Tibial nerve (tissue), 4 donors: ENCODE data around the gene EFCAB13. TPM values are rescaled to one million over a fixed set of nuclear protein-coding genes. Genes with fewer than 3 reads are reported as not detected.

Experiments used
- DNase-seq, 2 donors: peaks; one replicate each; pipeline ENCODE4 v3.0.0-alpha.2; 2019; ENCODE audit warnings: low spot score in 2 of 2
- H3K27ac ChIP-seq, 4 donors: fragments of 200-600 bp; sonication (generic) in 3 of 4; one replicate each; pipeline ENCODE4 v1.5.1; 2017 to 2019; ENCODE audit warnings: mild to moderate bottlenecking in 1 of 4
- H3K27me3 ChIP-seq, 2 donors: fragments of 200-600 bp; sonication (generic) in 1 of 2; one replicate each; pipeline versions ENCODE4 v1.5.1 to v1.6.0; 2017 to 2019
- H3K36me3 ChIP-seq, 3 donors: fragments of 200-600 bp; sonication (generic); one replicate each; pipeline ENCODE4 v1.5.1; 2018 to 2019
- H3K4me1 ChIP-seq, 4 donors: fragments of 200-600 bp; sonication (generic) in 3 of 4; one replicate each; pipeline ENCODE4 v1.5.1; 2017 to 2019
- H3K4me3 ChIP-seq, 4 donors: fragments of 200-600 bp; sonication (generic) in 3 of 4; one replicate each; pipeline ENCODE4 v1.5.1; 2017 to 2019; ENCODE audit warnings: mild to moderate bottlenecking in 1 of 4, moderate library complexity in 1 of 4
- H3K9me3 ChIP-seq, 4 donors: fragments of 200-600 bp; sonication (generic) in 3 of 4; one replicate each; pipeline ENCODE4 v1.5.1; 2017 to 2019
- EP300 ChIP-seq, 2 donors: sonication (generic); formaldehyde crosslinking; IDR thresholded peaks; one replicate each; pipeline ENCODE4 v1.6.1; 2017; ENCODE audit warnings: antibody characterized with exemption in 2 of 2, mild to moderate bottlenecking in 1 of 2
- POLR2A ChIP-seq, 2 donors: fragments of 450-650 bp; IDR thresholded peaks; one replicate each; pipeline ENCODE4 v1.6.1; 2017; ENCODE audit warnings: antibody characterized with exemption in 2 of 2, mild to moderate bottlenecking in 2 of 2, moderate library complexity in 2 of 2
- WGBS, 2 donors: methylation state at CpG; one replicate each; pipeline ENCODE4 v1.1.5; 2018; 5-methylcytosine and 5-hydroxymethylcytosine counted together
- total RNA-seq, 4 donors: library from RNA; depleted of rRNA; stranded (reverse); fragments of >200 nt; gene quantifications; one replicate each; pipeline ENCODE4 v1.1.0, GENCODE V29; 2016
- TF ChIP-seq, protein P1 (sequence below), 5 experiments: fragments of 200-600 bp in 3 of 5; fragments of 450-650 bp in 2 of 5; sonication (generic) in 3 of 5; IDR thresholded peaks; one replicate each; pipeline ENCODE4 v1.5.1; 2016 to 2019; ENCODE audit warnings: antibody characterized with exemption in 5 of 5, mild to moderate bottlenecking in 3 of 5, moderate library complexity in 2 of 5

EFCAB13 gene
- total RNA-seq, 4 donors from 2014 or later, result 6.5 to 15.1 (median 10.2) TPM

DNA sequence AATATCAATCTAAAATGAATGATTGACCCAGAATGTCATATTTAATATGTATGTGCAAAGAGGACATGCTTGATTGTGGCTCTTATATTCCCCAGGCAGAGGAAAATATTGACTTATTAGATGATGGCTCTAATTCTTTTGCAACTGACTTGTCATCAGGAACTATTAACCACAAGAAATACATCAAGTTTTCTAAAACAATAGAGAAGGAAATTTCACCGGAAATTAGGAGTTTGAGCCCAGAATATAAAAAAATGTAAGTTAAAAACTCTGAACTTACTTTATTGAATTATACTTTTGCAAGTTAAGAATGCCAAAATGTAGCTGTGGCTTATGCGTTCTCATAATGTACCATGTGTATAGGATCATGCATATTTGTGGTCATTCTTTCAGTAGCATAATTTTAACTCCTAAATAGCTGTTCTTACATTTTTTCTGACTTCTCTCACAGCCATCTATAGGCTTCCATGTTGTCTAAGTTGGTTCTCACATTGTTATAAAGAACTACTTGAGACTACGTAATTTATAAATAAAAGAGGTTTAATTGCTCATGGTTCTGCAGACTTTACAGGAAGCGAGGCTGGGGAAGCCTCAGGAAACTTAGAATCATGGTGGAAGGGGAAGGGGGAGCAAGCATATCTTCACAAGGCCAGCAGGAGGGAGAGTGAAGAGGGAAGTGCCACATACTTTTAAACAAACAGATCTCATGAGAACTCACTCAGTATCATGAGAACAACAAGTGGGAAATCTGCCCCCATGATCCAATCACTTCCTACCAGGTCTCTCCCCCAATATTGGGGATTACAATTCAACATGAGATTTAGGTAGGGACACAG lies 11.6 kb downstream of the EFCAB13 start:
- Histone ChIP-seq H3K36me3 (peaks cover 0 to 84% (median 3%) of the 10 kb centered on the region in 3 donors), H3K27ac (no peak overlapping the region), H3K9me3 (peaks cover 0 to 4% (median 0%) of the 10 kb centered on the region in 4 donors), H3K4me3 (no peak overlapping the region), H3K27me3 (no peaks in the 10 kb centered on the region), H3K4me1 (no peaks in the 10 kb centered on the region)
- WGBS, 2 donors, result 73 to 75% methylated on average over 4 of the region's 4 CpGs
- TF ChIP-seq POLR2A (IDR thresholded peaks at IDR 0.05) (no peak), EP300 (IDR thresholded peaks at IDR 0.05) (no peak)
- TF ChIP-seq, protein P1, sequence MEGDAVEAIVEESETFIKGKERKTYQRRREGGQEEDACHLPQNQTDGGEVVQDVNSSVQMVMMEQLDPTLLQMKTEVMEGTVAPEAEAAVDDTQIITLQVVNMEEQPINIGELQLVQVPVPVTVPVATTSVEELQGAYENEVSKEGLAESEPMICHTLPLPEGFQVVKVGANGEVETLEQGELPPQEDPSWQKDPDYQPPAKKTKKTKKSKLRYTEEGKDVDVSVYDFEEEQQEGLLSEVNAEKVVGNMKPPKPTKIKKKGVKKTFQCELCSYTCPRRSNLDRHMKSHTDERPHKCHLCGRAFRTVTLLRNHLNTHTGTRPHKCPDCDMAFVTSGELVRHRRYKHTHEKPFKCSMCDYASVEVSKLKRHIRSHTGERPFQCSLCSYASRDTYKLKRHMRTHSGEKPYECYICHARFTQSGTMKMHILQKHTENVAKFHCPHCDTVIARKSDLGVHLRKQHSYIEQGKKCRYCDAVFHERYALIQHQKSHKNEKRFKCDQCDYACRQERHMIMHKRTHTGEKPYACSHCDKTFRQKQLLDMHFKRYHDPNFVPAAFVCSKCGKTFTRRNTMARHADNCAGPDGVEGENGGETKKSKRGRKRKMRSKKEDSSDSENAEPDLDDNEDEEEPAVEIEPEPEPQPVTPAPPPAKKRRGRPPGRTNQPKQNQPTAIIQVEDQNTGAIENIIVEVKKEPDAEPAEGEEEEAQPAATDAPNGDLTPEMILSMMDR (IDR thresholded peaks at IDR 0.05), result no peak
- no peak for DNase-seq

DNA sequence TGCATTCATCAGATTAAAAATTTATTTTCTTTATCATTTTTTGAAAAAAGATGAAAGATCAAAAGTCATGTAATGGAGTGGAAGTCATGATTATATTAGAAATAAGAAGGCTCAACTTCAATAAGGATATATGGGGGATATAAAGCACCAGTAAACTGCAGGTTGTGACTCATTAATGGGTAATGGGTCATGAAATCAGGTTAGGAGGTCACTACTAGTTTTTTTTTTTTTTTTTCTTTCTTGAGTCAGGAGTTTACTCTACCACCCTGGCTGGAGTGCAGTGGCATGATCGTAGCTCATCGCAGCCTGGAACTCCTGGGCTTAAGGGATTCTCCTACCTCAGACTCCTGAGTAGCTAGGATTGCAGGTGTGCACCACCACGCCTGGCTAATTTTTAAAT lies 14.3 kb downstream of the EFCAB13 start:
- WGBS, 2 donors, result 97% methylated on average over 3 of the region's 3 CpGs
- TF ChIP-seq EP300 (IDR thresholded peaks at IDR 0.05) (no peak), POLR2A (IDR thresholded peaks at IDR 0.05) (no peak)
- TF ChIP-seq, protein P1 (IDR thresholded peaks at IDR 0.05), result no peak

DNA sequence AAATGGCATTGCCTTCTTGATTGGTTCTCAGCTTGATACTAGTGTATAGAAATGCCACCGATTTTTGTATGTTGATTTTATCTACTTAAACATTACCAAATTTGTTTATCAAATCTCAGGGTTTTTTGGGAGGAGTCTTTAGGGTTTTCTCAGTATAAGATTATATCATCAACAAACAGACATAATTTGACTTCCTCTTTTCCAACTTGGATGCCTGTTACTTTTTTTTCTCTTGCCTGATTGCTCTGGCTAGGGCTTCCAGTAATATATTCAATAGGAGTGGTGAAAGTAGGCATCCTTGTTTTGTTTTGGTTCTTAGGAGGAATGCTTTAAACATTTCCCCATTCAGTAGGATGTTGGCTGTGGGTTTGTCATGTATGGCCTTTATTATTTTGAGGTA lies 29.1 kb downstream of the EFCAB13 start:
- Histone ChIP-seq H3K36me3 (peaks cover 0 to 49% (median 0%) of the 10 kb centered on the region in 3 donors), H3K9me3 (no peaks in the 10 kb centered on the region), H3K4me1 (no peaks in the 10 kb centered on the region), H3K27ac (no peak overlapping the region), H3K4me3 (no peak overlapping the region), H3K27me3 (no peaks in the 10 kb centered on the region)
- no peak for DNase-seq
- 80 to 84% methylated on average over 1 of the region's 1 CpG for WGBS, 2 donors
- TF ChIP-seq, protein P1 (IDR thresholded peaks at IDR 0.05), result no peak
- TF ChIP-seq POLR2A (IDR thresholded peaks at IDR 0.05) (no peak), EP300 (IDR thresholded peaks at IDR 0.05) (no peak)

More for the DNA sequence above, 14.3 kb downstream of the EFCAB13 start:
- Histone ChIP-seq H3K4me3 (no peak overlapping the region), H3K9me3 (no peaks in the 10 kb centered on the region), H3K27ac (no peak overlapping the region), H3K27me3 (no peaks in the 10 kb centered on the region), H3K36me3 (peaks cover 0 to 82% (median 0%) of the 10 kb centered on the region in 3 donors), H3K4me1 (no peaks in the 10 kb centered on the region)
- DNase-seq, result no peak

DNA sequence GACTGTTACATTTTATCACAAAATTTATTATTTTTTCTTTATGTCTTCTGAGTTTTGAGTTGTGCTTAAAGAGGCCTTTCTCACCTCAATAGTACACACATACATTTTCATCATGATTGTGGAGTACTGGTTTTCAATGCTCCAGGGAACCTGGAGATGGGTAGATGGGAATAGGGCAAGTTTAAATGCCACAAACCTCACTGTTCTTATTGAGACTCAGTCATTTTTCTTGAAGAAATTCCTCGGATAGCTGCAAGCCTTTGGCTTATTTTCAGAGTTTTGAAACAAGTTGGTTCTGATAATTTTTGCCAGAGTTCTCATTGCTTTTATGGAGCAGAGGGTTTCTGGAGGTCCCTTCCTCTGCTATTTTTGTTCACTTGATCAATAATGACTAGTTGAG lies 34.9 kb downstream of the EFCAB13 start:
- TF ChIP-seq EP300 (IDR thresholded peaks at IDR 0.05), result no peak
- TF ChIP-seq, protein P1 (IDR thresholded peaks at IDR 0.05), result no peak
- TF ChIP-seq POLR2A (IDR thresholded peaks at IDR 0.05), result no peak
- no peak for DNase-seq
- no peaks in the 10 kb centered on the region for H3K4me1 ChIP-seq
- 63 to 74% methylated on average over 1 of the region's 1 CpG for WGBS, 2 donors
- H3K9me3 ChIP-seq, result no peaks in the 10 kb centered on the region
- no peak overlapping the region for H3K4me3 ChIP-seq
- no peak overlapping the region for H3K27ac ChIP-seq
- H3K27me3 ChIP-seq, result no peaks in the 10 kb centered on the region
- H3K36me3 ChIP-seq, result peaks cover 0 to 38% (median 0%) of the 10 kb centered on the region in 3 donors

DNA sequence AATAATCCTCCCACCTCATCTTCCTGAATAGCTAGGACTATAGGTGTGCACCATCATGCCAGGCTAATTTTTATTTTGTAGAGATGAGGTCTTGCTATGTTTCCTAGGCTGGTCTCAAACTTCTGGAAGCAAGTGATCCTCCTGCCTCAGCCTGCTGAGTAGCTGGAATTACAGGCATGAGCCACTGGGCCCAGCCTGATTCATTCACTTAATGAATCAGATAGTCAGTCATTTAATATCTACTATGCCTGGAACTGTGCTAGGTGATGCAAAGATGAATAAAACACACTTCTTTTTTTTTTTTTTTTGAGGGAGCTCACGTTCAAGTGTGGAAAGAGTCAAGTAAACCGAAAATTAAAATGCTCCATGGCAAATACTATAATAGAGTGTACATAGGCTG lies 39.4 kb downstream of the EFCAB13 start:
- H3K27me3 ChIP-seq, result no peaks in the 10 kb centered on the region
- peaks cover 0 to 11% (median 0%) of the 10 kb centered on the region in 3 donors for H3K36me3 ChIP-seq
- no peak for DNase-seq
- no peak overlapping the region for H3K27ac ChIP-seq
- no peak overlapping the region for H3K4me3 ChIP-seq
- no peaks in the 10 kb centered on the region for H3K4me1 ChIP-seq
- TF ChIP-seq, protein P1 (IDR thresholded peaks at IDR 0.05), result no peak
- TF ChIP-seq EP300 (IDR thresholded peaks at IDR 0.05), result no peak
- 90 to 94% methylated on average over 2 of the region's 2 CpGs for WGBS, 2 donors
- no peaks in the 10 kb centered on the region for H3K9me3 ChIP-seq
